Hepatocyte (in vitro differentiated cells): Measurements from ENCODE around the gene AGAP1. TPM values are rescaled to one million over a fixed set of nuclear protein-coding genes. Genes with fewer than 3 reads are reported as not detected.
A peak's percentile ranks its signal among the peaks of the same experiment; 100 is the strongest.

Experiments
- DNase-seq: peaks from one replicate; pipeline ENCODE4 v3.0.0-alpha.2; 2016; ENCODE audit warnings: low spot score
- H2AFZ ChIP-seq: fragments of 200-600 bp; sonication (generic); 2 replicates; pipeline ENCODE4 v1.6.0; 2016; ENCODE audit warnings: antibody characterized with exemption, mild to moderate bottlenecking
- H3K27ac ChIP-seq: fragments of 200-600 bp; sonication (generic); 2 replicates; pipeline ENCODE4 v1.5.1; 2016; ENCODE audit warnings: mild to moderate bottlenecking
- H3K27me3 ChIP-seq: fragments of 200-600 bp; sonication (generic); 2 replicates; pipeline ENCODE4 v1.6.1; 2016
- H3K36me3 ChIP-seq: fragments of 200-600 bp; sonication (generic); replicated peaks from 2 replicates; pipeline ENCODE4 v1.5.1; 2016; ENCODE audit warnings: low read depth; ENCODE audit not compliant: insufficient read depth
- H3K4me1 ChIP-seq: fragments of 200-600 bp; sonication (generic); 2 replicates; pipeline ENCODE4 v1.5.1; 2016; ENCODE audit warnings: mild to moderate bottlenecking, moderate library complexity; ENCODE audit not compliant: insufficient read depth
- H3K4me2 ChIP-seq: fragments of 200-600 bp; sonication (generic); 2 replicates; pipeline ENCODE4 v1.6.0; 2016
- H3K4me3 ChIP-seq: fragments of 200-600 bp; sonication (generic); 2 replicates; pipeline ENCODE4 v1.5.1; 2016; ENCODE audit warnings: mild to moderate bottlenecking
- H3K79me2 ChIP-seq: fragments of 200-600 bp; sonication (generic); 2 replicates; pipeline ENCODE4 v1.6.0; 2017; ENCODE audit warnings: mild to moderate bottlenecking
- H3K9me2 ChIP-seq: fragments of 200-600 bp; sonication (generic); replicated peaks from 2 replicates; pipeline ENCODE4 v1.6.0; 2017; ENCODE audit warnings: mild to moderate bottlenecking; ENCODE audit not compliant: insufficient read depth
- H3K9me3 ChIP-seq: fragments of 200-600 bp; sonication (generic); 2 replicates; pipeline ENCODE4 v1.5.1; 2016; ENCODE audit warnings: low read depth, mild to moderate bottlenecking
- H4K20me1 ChIP-seq: fragments of 200-600 bp; sonication (generic); 2 replicates; pipeline ENCODE4 v1.6.0; 2016; ENCODE audit warnings: mild to moderate bottlenecking; ENCODE audit not compliant: insufficient read depth, poor library complexity, severe bottlenecking
- CTCF ChIP-seq: fragments of 200-600 bp; sonication (generic); IDR thresholded peaks from 2 replicates; pipeline ENCODE4 v1.5.1; 2016; ENCODE audit warnings: antibody characterized with exemption, mild to moderate bottlenecking; ENCODE audit not compliant: poor library complexity
- EZH2 ChIP-seq: fragments of 200-600 bp; sonication (generic); IDR thresholded peaks from 2 replicates; pipeline ENCODE4 v1.6.1; 2016; ENCODE audit warnings: antibody characterized with exemption, mild to moderate bottlenecking, borderline replicate concordance
- EZH2phosphoT487 ChIP-seq: fragments of 200-600 bp; sonication (generic); IDR thresholded peaks from one replicate; pipeline ENCODE4 v1.6.1; 2018; ENCODE audit warnings: antibody characterized with exemption, mild to moderate bottlenecking, low read depth, moderate library complexity; ENCODE audit not compliant: unreplicated experiment, severe bottlenecking
- WGBS: methylation state at CpG from one replicate; pipeline ENCODE4 v1.1.6; 2016; ENCODE audit warnings: low lambda C conversion rate; ENCODE audit errors: missing lambda C conversion rate; 5-methylcytosine and 5-hydroxymethylcytosine counted together
- polyA plus RNA-seq: library from polyadenylated mRNA; unstranded; fragments of >200 nt; fragmentation: Nextera tagmentation; extraction: Ambion mirVana; gene quantifications from 2 replicates; pipeline ENCODE4 v1.2.1, GENCODE V29; 2016
- total RNA-seq: library from RNA; depleted of rRNA; stranded (reverse); fragments of >200 nt; gene quantifications from 2 replicates; pipeline ENCODE4 v1.2.3, GENCODE V29; 2014

AGAP1 gene
- total and polyA plus RNA-seq, 2 experiments from 2014 or later, result 12.1 to 20.0 TPM

GRCh38 chr2:236117861-236118269 is 624.0 kb downstream of the AGAP1 start:
- 29% methylated on average over 10 of the region's 10 CpGs for WGBS
- DNase-seq, result peak; percentile 18
- H3K27ac ChIP-seq, result no peak overlapping the region

GRCh38 chr2:236119003-236119402 is 625.2 kb downstream of the AGAP1 start:
- TF ChIP-seq EZH2 (no peak), CTCF (no peak), EZH2phosphoT487 (no peak)

More at GRCh38 chr2:236117861-236118269, 624.0 kb downstream of the AGAP1 start:
- no peak overlapping the region for H3K4me3 ChIP-seq
- H4K20me1 ChIP-seq, result no peaks in the 10 kb centered on the region
- H3K4me2 ChIP-seq, result peak overlapping the region; percentile 49
- no peaks in the 10 kb centered on the region for H3K9me3 ChIP-seq
- H2AFZ ChIP-seq, result no peak overlapping the region
- H3K4me1 ChIP-seq, result no peaks in the 10 kb centered on the region
- TF ChIP-seq EZH2, result no peak
- TF ChIP-seq CTCF, result no peak
- TF ChIP-seq EZH2phosphoT487, result no peak
- no peaks in the 10 kb centered on the region for H3K9me2 ChIP-seq
- H3K36me3 ChIP-seq, result no peaks in the 10 kb centered on the region
- H3K79me2 ChIP-seq, result no peaks in the 10 kb centered on the region
- H3K27me3 ChIP-seq, result no peaks in the 10 kb centered on the region

GRCh38 chr2:236119476-236119875 is 625.6 kb downstream of the AGAP1 start:
- Histone ChIP-seq H3K9me2 (no peaks in the 10 kb centered on the region), H3K4me1 (no peaks in the 10 kb centered on the region), H3K9me3 (no peaks in the 10 kb centered on the region), H3K36me3 (no peaks in the 10 kb centered on the region), H3K79me2 (no peaks in the 10 kb centered on the region), H2AFZ (no peak overlapping the region), H3K27me3 (no peaks in the 10 kb centered on the region), H4K20me1 (no peaks in the 10 kb centered on the region), H3K4me2 (no peak overlapping the region), H3K4me3 (no peak overlapping the region), H3K27ac (no peak overlapping the region)
- WGBS, result 91% methylated on average over 11 of the region's 13 CpGs
- TF ChIP-seq EZH2 (no peak), EZH2phosphoT487 (no peak), CTCF (no peak)
- no peak for DNase-seq

More at GRCh38 chr2:236119003-236119402, 625.2 kb downstream of the AGAP1 start:
- no peaks in the 10 kb centered on the region for H3K9me2 ChIP-seq
- no peaks in the 10 kb centered on the region for H3K27me3 ChIP-seq
- no peak for DNase-seq
- H3K27ac ChIP-seq, result no peak overlapping the region
- no peaks in the 10 kb centered on the region for H4K20me1 ChIP-seq
- WGBS, result 99% methylated on average over 4 of the region's 4 CpGs
- H3K79me2 ChIP-seq, result no peaks in the 10 kb centered on the region
- H3K4me2 ChIP-seq, result no peak overlapping the region
- no peak overlapping the region for H2AFZ ChIP-seq
- H3K4me3 ChIP-seq, result no peak overlapping the region
- H3K4me1 ChIP-seq, result no peaks in the 10 kb centered on the region
- no peaks in the 10 kb centered on the region for H3K9me3 ChIP-seq
- H3K36me3 ChIP-seq, result no peaks in the 10 kb centered on the region

- H3K9me3 ChIP-seq, result no peaks in the 10 kb centered on the region
- no peaks in the 10 kb centered on the region for H3K36me3 ChIP-seq
- no peaks in the 10 kb centered on the region for H3K9me2 ChIP-seq
- no peaks in the 10 kb centered on the region for H3K79me2 ChIP-seq
- WGBS, result 97% methylated on average over 26 of the region's 29 CpGs
- H4K20me1 ChIP-seq, result no peaks in the 10 kb centered on the region
- TF ChIP-seq EZH2 (no peak), EZH2phosphoT487 (no peak), CTCF (no peak)
- no peaks in the 10 kb centered on the region for H3K27me3 ChIP-seq
- no peak overlapping the region for H2AFZ ChIP-seq
- H3K27ac ChIP-seq, result no peak overlapping the region
- H3K4me1 ChIP-seq, result no peaks in the 10 kb centered on the region
- H3K4me2 ChIP-seq, result no peak overlapping the region
- DNase-seq, result no peak
- no peak overlapping the region for H3K4me3 ChIP-seq
Measured at GRCh38 chr2:236120141-236120601, 626.3 kb downstream of the AGAP1 start.
